Measurements from ENCODE around the gene C9.

C9 gene

GRCh38 chr5:39360471-39361111 lies 3.7 kb downstream of the C9 start:
- no peaks in the 10 kb centered on the region for H3K79me2 ChIP-seq (ENCODE audit: insufficient read depth, low read length)
- no peak overlapping the region for H3K9ac ChIP-seq (ENCODE audit: low read length)
- H3K27me3 ChIP-seq (ENCODE audit: low read length): no peaks in the 10 kb centered on the region
- H3K27ac ChIP-seq (ENCODE audit: low read depth, low read length): no peak overlapping the region
- H3K9me3 ChIP-seq (ENCODE audit: insufficient read depth, low read length): no peaks in the 10 kb centered on the region
- no peak overlapping the region for H3K4me3 ChIP-seq (ENCODE audit: insufficient read depth, low read length, poor library complexity, severe bottlenecking)
- no peaks in the 10 kb centered on the region for H4K20me1 ChIP-seq (ENCODE audit: low read depth, low read length)
- H3K4me2 ChIP-seq (ENCODE audit: low read depth, low read length, poor library complexity, severe bottlenecking): no peak overlapping the region
- H3K36me3 ChIP-seq (ENCODE audit: low read length): no peaks in the 10 kb centered on the region
- no peak for TF ChIP-seq EZH2phosphoT487 (conservative IDR thresholded peaks at IDR 0.05; ENCODE audit: low read length)
- TF ChIP-seq CTCF (IDR thresholded peaks at IDR 0.05; ENCODE audit: insufficient read depth, low read length, poor library complexity, severe bottlenecking): no peak
- H3F3A ChIP-seq (ENCODE audit: insufficient read depth): no peaks in the 10 kb centered on the region
- H3K9me2 ChIP-seq (replicated peaks; ENCODE audit: insufficient read depth, low read length): no peaks in the 10 kb centered on the region
- H2AFZ ChIP-seq (ENCODE audit: low read depth, low read length, severe bottlenecking): no peak overlapping the region

GRCh38 chr5:39356263-39356662 lies 8.0 kb downstream of the C9 start:
- TF ChIP-seq CTCF (IDR thresholded peaks at IDR 0.05; ENCODE audit: insufficient read depth, low read length, poor library complexity, severe bottlenecking) (no peak), EZH2phosphoT487 (conservative IDR thresholded peaks at IDR 0.05; ENCODE audit: low read length) (no peak)
- H3K9me2 ChIP-seq (replicated peaks; ENCODE audit: insufficient read depth, low read length): no peaks in the 10 kb centered on the region
- H3K9me3 ChIP-seq (ENCODE audit: insufficient read depth, low read length): no peaks in the 10 kb centered on the region; the same call in 1 of the 2 replicates
- H3F3A ChIP-seq (ENCODE audit: insufficient read depth): no peaks in the 10 kb centered on the region
- H3K27ac ChIP-seq (ENCODE audit: low read depth, low read length): no peak overlapping the region
- no peaks in the 10 kb centered on the region for H4K20me1 ChIP-seq (ENCODE audit: low read depth, low read length)
- H2AFZ ChIP-seq (ENCODE audit: low read depth, low read length, severe bottlenecking): no peak overlapping the region
- H3K36me3 ChIP-seq (ENCODE audit: low read length): no peaks in the 10 kb centered on the region
- no peaks in the 10 kb centered on the region for H3K79me2 ChIP-seq (ENCODE audit: insufficient read depth, low read length)
- H3K4me3 ChIP-seq (ENCODE audit: insufficient read depth, low read length, poor library complexity, severe bottlenecking): no peak overlapping the region
- H3K27me3 ChIP-seq (ENCODE audit: low read length): no peaks in the 10 kb centered on the region
- H3K4me2 ChIP-seq (ENCODE audit: low read depth, low read length, poor library complexity, severe bottlenecking): no peak overlapping the region
- H3K9ac ChIP-seq (ENCODE audit: low read length): no peak overlapping the region

DNA sequence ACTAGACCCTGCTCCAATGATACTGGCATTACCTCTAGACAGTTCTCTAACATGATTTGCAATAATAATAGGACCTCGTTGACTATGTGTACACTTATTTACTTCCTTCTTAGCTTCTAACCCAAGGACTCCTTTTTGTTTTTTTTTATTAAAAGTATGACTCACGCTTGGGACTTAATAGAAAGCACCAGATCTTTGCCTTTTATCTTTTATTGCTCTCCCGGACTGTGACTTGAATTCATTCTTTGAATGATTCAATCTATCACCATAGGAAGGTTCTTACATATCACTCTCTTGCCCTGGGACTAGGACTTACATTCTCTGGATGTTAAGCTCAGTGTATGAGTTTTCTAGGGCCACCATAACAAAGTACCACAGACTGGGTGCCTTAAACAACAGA lies 9.0 kb downstream of the C9 start:
- H3K4me3 ChIP-seq (ENCODE audit: insufficient read depth, low read length, poor library complexity, severe bottlenecking): no peak overlapping the region
- H3K36me3 ChIP-seq (ENCODE audit: low read length): no peaks in the 10 kb centered on the region
- H3K9me3 ChIP-seq (ENCODE audit: insufficient read depth, low read length): no peaks in the 10 kb centered on the region; the same call in 1 of the 2 replicates
- no peaks in the 10 kb centered on the region for H3F3A ChIP-seq (ENCODE audit: insufficient read depth)
- no peaks in the 10 kb centered on the region for H3K27me3 ChIP-seq (ENCODE audit: low read length)
- H3K9me2 ChIP-seq (replicated peaks; ENCODE audit: insufficient read depth, low read length): no peaks in the 10 kb centered on the region
- no peak overlapping the region for H3K27ac ChIP-seq (ENCODE audit: low read depth, low read length)
- no peaks in the 10 kb centered on the region for H3K79me2 ChIP-seq (ENCODE audit: insufficient read depth, low read length)
- no peak overlapping the region for H3K9ac ChIP-seq (ENCODE audit: low read length)
- no peak overlapping the region for H2AFZ ChIP-seq (ENCODE audit: low read depth, low read length, severe bottlenecking)
- H4K20me1 ChIP-seq (ENCODE audit: low read depth, low read length): no peaks in the 10 kb centered on the region
- no peak for TF ChIP-seq EZH2phosphoT487 (conservative IDR thresholded peaks at IDR 0.05; ENCODE audit: low read length)
- no peak for TF ChIP-seq CTCF (IDR thresholded peaks at IDR 0.05; ENCODE audit: insufficient read depth, low read length, poor library complexity, severe bottlenecking)
- H3K4me2 ChIP-seq (ENCODE audit: low read depth, low read length, poor library complexity, severe bottlenecking): no peak overlapping the region

All from SU-DHL-6 (cell line).